Heart right ventricle (tissue), 16 donors: ENCODE data around the gene CARHSP1. TPM values are rescaled to one million over a fixed set of nuclear protein-coding genes. Genes with fewer than 3 reads are reported as not detected.

Experiments
- ATAC-seq, 8 donors: fragments of 200-7000 bp; cut with Tn5 transposase; one replicate each; pipeline ENCODE4 v1.9.1; 2020; ENCODE audit warnings: mild to moderate bottlenecking in 8 of 8, moderate library complexity in 8 of 8, moderate number of reproducible peaks in 1 of 8
- DNase-seq, 2 donors: peaks; one replicate each; pipeline ENCODE4 v3.0.0-alpha.2; 2020
- H3K27ac ChIP-seq, 10 donors: fragments of 200-600 bp; sonication (generic) in 2 of 10; one replicate each; pipeline versions ENCODE4 v1.5.0 to v1.8.0; 2020 to 2022; ENCODE audit warnings: mild to moderate bottlenecking in 3 of 10
- H3K27me3 ChIP-seq, 7 donors: fragments of 200-600 bp; one replicate each; pipeline ENCODE4 v1.8.0; 2021 to 2022; ENCODE audit warnings: mild to moderate bottlenecking in 2 of 7
- H3K36me3 ChIP-seq, 9 donors: fragments of 200-600 bp; sonication (generic) in 1 of 9; one replicate each; pipeline versions ENCODE4 v1.5.0 to v1.8.0; 2020 to 2022; ENCODE audit warnings: mild to moderate bottlenecking in 2 of 9
- H3K4me1 ChIP-seq, 9 donors: fragments of 200-600 bp; sonication (generic) in 1 of 9; one replicate each; pipeline versions ENCODE4 v1.5.0 to v1.8.0; 2020 to 2022; ENCODE audit warnings: mild to moderate bottlenecking in 4 of 9
- H3K4me3 ChIP-seq, 10 donors: fragments of 200-600 bp; sonication (generic) in 2 of 10; one replicate each; pipeline versions ENCODE4 v1.5.0 to v1.8.0; 2020 to 2022; ENCODE audit warnings: mild to moderate bottlenecking in 7 of 10, moderate library complexity in 2 of 10
- H3K9me3 ChIP-seq, 11 donors: fragments of 200-600 bp in 10 of 11; sonication (generic) in 2 of 11; one replicate each; pipeline versions ENCODE4 v1.5.0 to v1.8.0; 2013 to 2022; ENCODE audit warnings: mild to moderate bottlenecking in 2 of 11, control low read depth in 1 of 11, moderate library complexity in 1 of 11
- CTCF ChIP-seq, 9 donors: fragments of 200-600 bp; sonication (generic) in 2 of 9; IDR thresholded peaks; one replicate each; pipeline versions ENCODE4 v1.5.0 to v1.8.0; 2021 to 2022; ENCODE audit warnings: antibody characterized with exemption in 9 of 9, mild to moderate bottlenecking in 5 of 9, moderate library complexity in 1 of 9
- WGBS, 2 donors: extraction: QIAGEN DNeasy Blood & Tissue Kit; methylation state at CpG; one replicate each; pipeline ENCODE4 v1.1.7; 2013; ENCODE audit warnings: inconsistent platforms in 1 of 2; 5-methylcytosine and 5-hydroxymethylcytosine counted together
- intact Hi-C, 10 donors: fragments of 100-400 bp; cut with DNase I; formaldehyde crosslinking; loops; one replicate each; pipeline versions ENCODE4 v1.11.1 to v1.14.2; 2022
- polyA plus RNA-seq, 2 donors: library from polyadenylated mRNA; stranded (reverse); fragments of 200-250 nt; gene quantifications; one replicate each; pipeline ENCODE4 v1.2.3, GENCODE V29; 2013
- total RNA-seq, 10 donors: library from RNA; stranded (reverse); fragmentation: NEBNext Ultra II Directional in 3 of 10; extraction: Animal tissue kit (Norgen Biotek cat#: 25700) in 3 of 10; gene quantifications; one replicate each; pipeline versions ENCODE4 v1.2.1 to v1.2.4, GENCODE V29; 2021 to 2023
- donor health status: Arrhythmogenic right ventricular cardiomyopathy.
- donor health status: ischemic (EF 13 %, LVEDD 7.1; RV severe dilation, severe dysfunction).
- donor health status: healthy with polysubstance abuse.
- donor health status: DM: no; HTN: yes; CAD: no.
- donor health status: DM: no; HTN: no; CAD: no.
- donor health status: ischemic (EF 25% LVEDD 6.9; RV normal size, moderate dysfunction).
- donor health status: ischemic (EF 25% LVEDD 5.7; RV mildly dilated, moderate dysfunction).
- donor health status: healthy.
- donor health status: DM: yes; HTN: yes; CAD: no.
- donor health status: Ischemic cardiomyopathy.
- donor health status: ischemic (EF 35%, LVEDD 5.7; RV mildly dilated, moderate dysfunction).
- donor health status: nonischemic (EF 11% LVEDD 7.7; RV severe dilation, severe dysfunction).
- donor health status: DM: yes; HTN: yes; CAD: no.
- donor health status: PGD.
- donor health status: ischemic (EF 29% LVEDD 5.4; RV normal size, mild dysfunction).
- donor health status: nonischemic (EF 23%, LVEDD 6.1; RV moderate dilation, normal function).

The CARHSP1 gene
- total and polyA plus RNA-seq, 12 donors: 12.7 to 76.3 (median 28.8) TPM

GRCh38 chr16:8861563-8862308 is 7.1 kb downstream of the CARHSP1 start:
- intact Hi-C loops: no loop called here
- Histone ChIP-seq H3K4me1 (peaks cover 26 to 85% (median 64%) of the 10 kb centered on the region in 9 donors), H3K36me3 (peaks cover 0 to 24% (median 0%) of the 10 kb centered on the region in 9 donors), H3K9me3 (no peaks in the 10 kb centered on the region), H3K4me3 (no peak overlapping the region), H3K27me3 (no peaks in the 10 kb centered on the region), H3K27ac (peak overlapping the region in 9 of 10 donors; percentile 35 to 96 (median 73))
- no peak for TF ChIP-seq CTCF (IDR thresholded peaks at IDR 0.05)
- ATAC-seq (peak; percentile 24 to 67 (median 51)), DNase-seq (peak in 1 of 2 donors; percentile 50)
- WGBS, 2 donors: 70 to 72% methylated on average over 14 of the region's 14 CpGs

- 60 to 69% methylated on average over 25 of the region's 25 CpGs for WGBS, 2 donors
- peaks cover 17 to 77% (median 48%) of the 10 kb centered on the region in 9 donors for H3K4me1 ChIP-seq
- intact Hi-C loops: no loop called here
- no peak for DNase-seq
- H3K4me3 ChIP-seq: no peak overlapping the region
- H3K27me3 ChIP-seq: no peaks in the 10 kb centered on the region
- H3K27ac ChIP-seq: peak overlapping the region in 8 of 10 donors; percentile 31 to 96 (median 60)
- no peak for TF ChIP-seq CTCF (IDR thresholded peaks at IDR 0.05)
- no peaks in the 10 kb centered on the region for H3K9me3 ChIP-seq
- H3K36me3 ChIP-seq: peaks cover 0 to 39% (median 0%) of the 10 kb centered on the region in 9 donors
- peak in 4 of 8 donors; percentile 6 to 20 (median 10) for ATAC-seq
Observed at GRCh38 chr16:8859913-8860881, 8.6 kb downstream of the CARHSP1 start.

GRCh38 chr16:8858994-8859912 is 9.6 kb downstream of the CARHSP1 start:
- H3K4me1 ChIP-seq: peaks cover 10 to 76% (median 39%) of the 10 kb centered on the region in 9 donors
- ATAC-seq (no peak), DNase-seq (no peak)
- no peaks in the 10 kb centered on the region for H3K27me3 ChIP-seq
- WGBS, 2 donors: 90 to 91% methylated on average over 31 of the region's 31 CpGs
- H3K27ac ChIP-seq: peak overlapping the region in 6 of 10 donors; percentile 43 to 96 (median 81)
- H3K36me3 ChIP-seq: peaks cover 0 to 48% (median 5%) of the 10 kb centered on the region in 9 donors
- intact Hi-C loops: no loop called here
- no peaks in the 10 kb centered on the region for H3K9me3 ChIP-seq
- TF ChIP-seq CTCF (IDR thresholded peaks at IDR 0.05): no peak
- no peak overlapping the region for H3K4me3 ChIP-seq
